GM12878 (cell line): ENCODE measurements around the gene SEMA4D. TPM values are rescaled to one million over a fixed set of nuclear protein-coding genes. Genes with fewer than 3 reads are reported as not detected.

Experiments
- ATAC-seq: fragments of 200-7000 bp; cut with Tn5 transposase; 3 replicates; pipeline ENCODE4 v1.9.1; 2020; ENCODE audit warnings: mild to moderate bottlenecking, moderate library complexity
- BruUV-seq: library from RNA; stranded (reverse); fragments of 400-500 nt; replicated peaks from 2 replicates; lab custom pipeline; 2021; lab: Mats Ljungman, UMichigan
- CTCF ChIA-PET: fragments of 300-600 bp; sonication (Branson Sonifier 250); formaldehyde crosslinking; extraction: SDS; loops from one replicate; lab custom pipeline; 2021; ENCODE audit warnings: inconsistent platforms; lab: Yijun Ruan, JAX
- POLR2A ChIA-PET: fragments of 350-600 bp; formaldehyde crosslinking; extraction: SDS; loops from one replicate; lab custom pipeline; 2021; ENCODE audit warnings: inconsistent platforms; lab: Charles Lee
- RAD21 ChIA-PET: fragments of 300-600 bp; sonication (Branson Sonifier 250); formaldehyde crosslinking; loops from one replicate; lab custom pipeline; 2023; ENCODE audit warnings: antibody characterized with exemption; ENCODE audit not compliant: unreplicated experiment; lab: Charles Lee
- SMC1A ChIA-PET: fragments of 300-600 bp; sonication (Branson Sonifier 250); formaldehyde crosslinking; loops from one replicate; lab custom pipeline; 2023; ENCODE audit not compliant: unreplicated experiment, uncharacterized antibody; lab: Charles Lee
- DNase-seq: peaks from one replicate; pipeline ENCODE4 v3.0.0-alpha.2; 2011; ENCODE audit warnings: low read depth, low spot score
- FAIRE-seq: peaks from 3 replicates; lab custom pipeline; 2011; peaks lifted over from hg19 to GRCh38; lab: Jason Lieb, UNC
- H2AFZ ChIP-seq: 2 replicates; pipeline ENCODE4 v1.6.0; 2011; ENCODE audit warnings: low read depth, low read length, control low read depth; ENCODE audit not compliant: control insufficient read depth
- H3K27ac ChIP-seq: 2 replicates; pipeline ENCODE4 v1.5.1; 2011; ENCODE audit warnings: control low read depth; ENCODE audit not compliant: control insufficient read depth, insufficient read depth
- H3K27me3 ChIP-seq, 2 experiments: replicated peaks in 1 of 2; 2 replicates each; pipeline versions ENCODE4 v1.6.0 to v1.6.1; 2011; ENCODE audit warnings: low read length in 1 of 2; ENCODE audit not compliant: control insufficient read depth in 2 of 2, insufficient read depth in 2 of 2
- H3K36me3 ChIP-seq, 2 experiments: 2 replicates each; pipeline ENCODE4 v1.5.1; 2011; ENCODE audit warnings: low read length in 1 of 2; ENCODE audit not compliant: control insufficient read depth in 2 of 2, insufficient read depth in 2 of 2
- H3K4me1 ChIP-seq: 2 replicates; pipeline ENCODE4 v1.6.1; 2011; ENCODE audit warnings: mild to moderate bottlenecking, low read length, moderate library complexity, mixed read lengths; ENCODE audit not compliant: control insufficient read depth, insufficient read depth
- H3K4me2 ChIP-seq: 2 replicates; pipeline ENCODE4 v1.6.0; 2011; ENCODE audit warnings: control low read depth; ENCODE audit not compliant: control insufficient read depth, insufficient read depth
- H3K4me3 ChIP-seq: fragments of 200-600 bp; sonication (generic); 2 replicates; pipeline ENCODE4 v1.5.1; 2016
- H3K79me2 ChIP-seq: 2 replicates; pipeline ENCODE4 v1.6.0; 2011; ENCODE audit warnings: low read length; ENCODE audit not compliant: control insufficient read depth, insufficient read depth
- H3K9ac ChIP-seq: 2 replicates; pipeline ENCODE4 v1.8.0; 2011; ENCODE audit warnings: low read length, control low read depth, mixed read lengths; ENCODE audit not compliant: control insufficient read depth, insufficient read depth
- H3K9me3 ChIP-seq: replicated peaks from 3 replicates; pipeline ENCODE4 v1.5.1; 2011; ENCODE audit warnings: mild to moderate bottlenecking, low read length; ENCODE audit not compliant: control insufficient read depth, insufficient read depth
- H4K20me1 ChIP-seq: 2 replicates; pipeline ENCODE4 v1.6.0; 2011; ENCODE audit not compliant: control insufficient read depth, insufficient read depth
- BMI1 ChIP-seq: fragments of 450-650 bp; IDR thresholded peaks from 2 replicates; pipeline ENCODE4 v1.6.1; 2016; ENCODE audit warnings: mild to moderate bottlenecking, moderate library complexity, borderline replicate concordance
- CEBPB ChIP-seq, 2 experiments: fragments of 150-350 bp in 1 of 2; IDR thresholded peaks; 2 replicates each; pipeline ENCODE4 v1.6.1; 2012 to 2014; ENCODE audit warnings: low read depth in 2 of 2, low read length in 2 of 2, borderline replicate concordance in 1 of 2, inconsistent platforms in 1 of 2
- CREM ChIP-seq: IDR thresholded peaks from 2 replicates; pipeline ENCODE4 v1.6.1; 2014; ENCODE audit warnings: antibody characterized with exemption, low read depth
- DPF2 ChIP-seq: fragments of 450-650 bp; IDR thresholded peaks from 2 replicates; pipeline ENCODE4 v1.6.1; 2017; ENCODE audit warnings: mild to moderate bottlenecking
- E4F1 ChIP-seq: fragments of 450-650 bp; IDR thresholded peaks from 2 replicates; pipeline ENCODE4 v1.6.1; 2018; ENCODE audit warnings: borderline replicate concordance, mild to moderate bottlenecking; ENCODE audit not compliant: partially characterized antibody
- EED ChIP-seq: sonication (generic); IDR thresholded peaks from 2 replicates; pipeline ENCODE4 v1.6.1; 2016; ENCODE audit warnings: antibody characterized with exemption, low read depth
- EGR1 ChIP-seq, 2 experiments: IDR thresholded peaks; 1 replicate in 1 of 2; 2 replicates in 1 of 2; pipeline ENCODE4 v1.6.1; 2011 to 2012; ENCODE audit warnings: low read depth in 2 of 2, low read length in 2 of 2, borderline replicate concordance in 1 of 2, mild to moderate bottlenecking in 1 of 2, moderate library complexity in 1 of 2
- ESRRA ChIP-seq: IDR thresholded peaks from 2 replicates; pipeline ENCODE4 v1.6.1; 2012; ENCODE audit warnings: mild to moderate bottlenecking, low read length, improper control_type of control experiment
- MEF2A ChIP-seq: IDR thresholded peaks from 2 replicates; pipeline ENCODE4 v1.6.1; 2011; ENCODE audit warnings: low read depth, mild to moderate bottlenecking, low read length, moderate library complexity; ENCODE audit not compliant: insufficient read depth
- NR2C1 ChIP-seq: fragments of 450-650 bp; IDR thresholded peaks from 2 replicates; pipeline ENCODE4 v1.6.1; 2017; ENCODE audit warnings: antibody characterized with exemption, mild to moderate bottlenecking, moderate library complexity
- PML ChIP-seq: IDR thresholded peaks from 2 replicates; pipeline ENCODE4 v1.6.1; 2012; ENCODE audit warnings: low read length, inconsistent platforms
- TARDBP ChIP-seq: IDR thresholded peaks from 2 replicates; pipeline ENCODE4 v1.6.1; 2016; ENCODE audit warnings: borderline replicate concordance
- ZBTB11 ChIP-seq: fragments of 450-650 bp; formaldehyde crosslinking; IDR thresholded peaks from 2 replicates; pipeline ENCODE4 v1.5.0; 2022; ENCODE audit warnings: mild to moderate bottlenecking, missing genetic modification characterization
- WGBS: methylation state at CpG from one replicate; pipeline ENCODE4 v1.1.6; 2016; ENCODE audit warnings: low lambda C conversion rate; ENCODE audit not compliant: insufficient replicate concordance, insufficient coverage; ENCODE audit errors: missing lambda C conversion rate; 5-methylcytosine and 5-hydroxymethylcytosine counted together
- in situ Hi-C: fragments of 300-500 bp; cut with MboI; formaldehyde crosslinking; loops from 9 replicates; pipeline ENCODE4 v1.14.3; 2018; ENCODE audit warnings: mixed read lengths
- intact Hi-C: fragments of 100-400 bp; cut with micrococcal nuclease; formaldehyde crosslinking; loops from one replicate; pipeline ENCODE4 v1.14.2; 2022; ENCODE audit not compliant: unreplicated experiment
- polyA plus RNA-seq, 11 experiments: library from polyadenylated mRNA; depleted of rRNA in 4 of 11; unstranded in 6 of 11; stranded (reverse) in 5 of 11; fragments of >200 nt; fragmentation: Nextera tagmentation in 4 of 11; fragmentation: Illumina TruSeq in 1 of 11; extraction: Ambion mirVana in 4 of 11; extraction: Trizol in 1 of 11; gene quantifications; 1 replicate in 1 of 11; 2 replicates in 10 of 11; pipeline versions ENCODE4 v1.2.1 to v1.2.3, GENCODE V29; 2011 to 2016; ENCODE audit warnings: inconsistent platforms in 2 of 11, missing spikeins in 2 of 11, low read depth in 1 of 11
- total RNA-seq, 4 experiments: library from RNA; depleted of rRNA in 3 of 4; stranded (reverse); fragments of >200 nt in 3 of 4; fragmentation: Illumina TruSeq in 1 of 4; extraction: Trizol in 1 of 4; gene quantifications; 2 replicates each; pipeline versions ENCODE4 v1.2.1 to v1.2.3, GENCODE V29; 2013 to 2021
- TF ChIP-seq, protein P1 (sequence below): fragments of 450-650 bp; IDR thresholded peaks from 2 replicates; pipeline ENCODE4 v1.6.1; 2017; ENCODE audit warnings: low read depth, mild to moderate bottlenecking, moderate library complexity

SEMA4D gene
- total and polyA plus RNA-seq, 10 of the 15 experiments (the other 5 are each of a cell fraction or from before 2014, with no cell fraction given): 15.1 to 136 (median 39.6) TPM

GRCh38 chr9:89367726-89368437, 130.0 kb downstream of the SEMA4D start:
- ChIA-PET SMC1A (interaction anchor here (1.2 to 1.4 kb wide), 2 partner anchors 7 to 181 kb away, joined by 3 to 5 read pairs; no protein-coding TSS in a partner anchor), POLR2A (no interaction called here)
- Histone ChIP-seq H2AFZ (no peak overlapping the region), H3K4me2 (no peak overlapping the region), H3K4me3 (no peak overlapping the region), H3K4me1 (no peaks in the 10 kb centered on the region), H3K79me2 (no peaks in the 10 kb centered on the region), H3K9me3 (no peaks in the 10 kb centered on the region), H3K27ac (no peak overlapping the region)
- ATAC-seq (no peak), FAIRE-seq (no peak), DNase-seq (no peak)
- in situ Hi-C loops: no loop called here
- no TSS peak for BruUV-seq
- 90% methylated on average over 14 of the region's 14 CpGs for WGBS
- TF ChIP-seq ZBTB11 (no peak), MEF2A (no peak), ESRRA (no peak), NR2C1 (no peak), BMI1 (no peak), CREM (no peak), CEBPB (IDR thresholded peaks at IDR 0.05; ENCODE audit: borderline replicate concordance in 1 of 2, low read depth in 2 of 2, low read length in 2 of 2) (no peak), EED (no peak), PML (no peak), TARDBP (no peak), E4F1 (no peak), EGR1 (IDR thresholded peaks at IDR 0.05; ENCODE audit: borderline replicate concordance in 1 of 2, low read depth in 2 of 2, low read length in 2 of 2) (no peak), DPF2 (no peak)
- TF ChIP-seq, protein P1, sequence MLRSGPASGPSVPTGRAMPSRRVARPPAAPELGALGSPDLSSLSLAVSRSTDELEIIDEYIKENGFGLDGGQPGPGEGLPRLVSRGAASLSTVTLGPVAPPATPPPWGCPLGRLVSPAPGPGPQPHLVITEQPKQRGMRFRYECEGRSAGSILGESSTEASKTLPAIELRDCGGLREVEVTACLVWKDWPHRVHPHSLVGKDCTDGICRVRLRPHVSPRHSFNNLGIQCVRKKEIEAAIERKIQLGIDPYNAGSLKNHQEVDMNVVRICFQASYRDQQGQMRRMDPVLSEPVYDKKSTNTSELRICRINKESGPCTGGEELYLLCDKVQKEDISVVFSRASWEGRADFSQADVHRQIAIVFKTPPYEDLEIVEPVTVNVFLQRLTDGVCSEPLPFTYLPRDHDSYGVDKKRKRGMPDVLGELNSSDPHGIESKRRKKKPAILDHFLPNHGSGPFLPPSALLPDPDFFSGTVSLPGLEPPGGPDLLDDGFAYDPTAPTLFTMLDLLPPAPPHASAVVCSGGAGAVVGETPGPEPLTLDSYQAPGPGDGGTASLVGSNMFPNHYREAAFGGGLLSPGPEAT: no peak
- TF ChIP-seq, all 136 proteins: peak for 0
- CTCF ChIA-PET: interaction anchor here (1.3 kb wide), 1 partner anchor 181 kb away, joined by 3 read pairs; no protein-coding TSS in a partner anchor
- Histone ChIP-seq H4K20me1 (no peaks in the 10 kb centered on the region), H3K27me3 (no peaks in the 10 kb centered on the region), H3K36me3 (no peaks in the 10 kb centered on the region; a peak in 1 of 4 replicates), H3K9ac (no peak overlapping the region)
- RAD21 ChIA-PET: no interaction called here
- intact Hi-C loops: no loop called here
